Transverse colon (tissue), 3 donors: ENCODE measurements around the gene STRADA.

Experiments
- POLR2A ChIP-seq: fragments of 450-650 bp; IDR thresholded peaks from one replicate; pipeline ENCODE4 v1.6.1; 2016; ENCODE audit warnings: antibody characterized with exemption, mild to moderate bottlenecking, moderate library complexity
- TF ChIP-seq, protein P1 (sequence below), 5 experiments: fragments of 200-600 bp in 3 of 5; fragments of 450-650 bp in 2 of 5; sonication (generic) in 3 of 5; IDR thresholded peaks; 1 replicate in 2 of 5; 2 replicates in 3 of 5; pipeline ENCODE4 v1.5.1; 2016 to 2017; ENCODE audit warnings: antibody characterized with exemption in 5 of 5, inconsistent platforms in 3 of 5, mild to moderate bottlenecking in 2 of 5, moderate library complexity in 1 of 5

DNA sequence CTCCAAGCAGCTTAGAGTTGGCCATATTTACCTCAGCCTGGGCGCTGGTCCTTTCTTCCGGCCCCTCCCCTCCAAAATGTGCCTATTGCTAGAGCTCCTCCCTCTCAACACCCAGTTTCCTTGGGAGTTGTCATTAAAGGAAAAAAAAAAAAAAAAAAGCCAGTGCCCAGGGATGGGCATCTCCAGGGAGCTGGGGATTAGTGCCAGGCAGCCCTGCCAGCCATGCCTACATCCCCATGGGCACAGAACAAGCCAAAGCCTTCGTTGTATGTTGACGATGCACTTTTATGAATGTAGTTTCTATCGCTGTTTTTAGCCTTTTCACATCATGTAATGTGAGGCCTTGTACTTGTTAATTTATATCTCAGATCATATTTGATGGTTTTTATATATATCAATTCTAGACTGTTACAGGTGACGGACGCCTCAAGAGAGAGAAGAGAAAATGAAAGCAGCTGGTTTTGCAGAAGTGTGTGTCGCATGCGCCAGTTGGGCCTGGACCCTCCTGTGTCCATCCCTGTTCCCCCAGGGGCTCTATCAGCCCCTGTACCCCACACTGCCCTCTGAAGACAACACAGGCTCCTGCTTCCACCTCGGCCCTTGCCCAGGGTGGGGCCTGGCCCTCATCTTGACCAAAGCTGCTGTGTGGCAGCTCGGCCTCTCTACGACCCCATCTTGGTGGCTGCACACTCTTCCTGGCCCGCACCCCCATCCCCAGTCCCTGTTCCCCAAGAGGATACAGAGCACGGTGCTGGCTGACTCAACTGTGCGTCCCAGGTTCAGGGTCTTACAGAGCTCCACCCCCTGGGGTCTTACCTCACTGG, 46.4 kb downstream of the STRADA start:
- TF ChIP-seq, protein P1, sequence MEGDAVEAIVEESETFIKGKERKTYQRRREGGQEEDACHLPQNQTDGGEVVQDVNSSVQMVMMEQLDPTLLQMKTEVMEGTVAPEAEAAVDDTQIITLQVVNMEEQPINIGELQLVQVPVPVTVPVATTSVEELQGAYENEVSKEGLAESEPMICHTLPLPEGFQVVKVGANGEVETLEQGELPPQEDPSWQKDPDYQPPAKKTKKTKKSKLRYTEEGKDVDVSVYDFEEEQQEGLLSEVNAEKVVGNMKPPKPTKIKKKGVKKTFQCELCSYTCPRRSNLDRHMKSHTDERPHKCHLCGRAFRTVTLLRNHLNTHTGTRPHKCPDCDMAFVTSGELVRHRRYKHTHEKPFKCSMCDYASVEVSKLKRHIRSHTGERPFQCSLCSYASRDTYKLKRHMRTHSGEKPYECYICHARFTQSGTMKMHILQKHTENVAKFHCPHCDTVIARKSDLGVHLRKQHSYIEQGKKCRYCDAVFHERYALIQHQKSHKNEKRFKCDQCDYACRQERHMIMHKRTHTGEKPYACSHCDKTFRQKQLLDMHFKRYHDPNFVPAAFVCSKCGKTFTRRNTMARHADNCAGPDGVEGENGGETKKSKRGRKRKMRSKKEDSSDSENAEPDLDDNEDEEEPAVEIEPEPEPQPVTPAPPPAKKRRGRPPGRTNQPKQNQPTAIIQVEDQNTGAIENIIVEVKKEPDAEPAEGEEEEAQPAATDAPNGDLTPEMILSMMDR (IDR thresholded peaks at IDR 0.05), result no peak
- TF ChIP-seq POLR2A, result no peak
